ENCODE measurements around the gene PRTG.

GRCh38 chr15:55766676-55767075 lies 23.7 kb upstream of the PRTG start:
- TF ChIP-seq POLR2A (IDR thresholded peaks at IDR 0.05): no peak
- TF ChIP-seq CTCF (IDR thresholded peaks at IDR 0.05): no peak
- TF ChIP-seq POLR2AphosphoS5 (IDR thresholded peaks at IDR 0.05): no peak
